SK-N-SH (cell line): ENCODE measurements around the gene KDELR1. TPM values are rescaled to one million over a fixed set of nuclear protein-coding genes. Genes with fewer than 3 reads are reported as not detected.

Experiments used
- CTCF ChIA-PET: fragments of 300-600, 350-600 bp; formaldehyde crosslinking; extraction: SDS; loops from one replicate; lab custom pipeline; 2021; lab: Yijun Ruan, JAX
- POLR2A ChIA-PET: fragments of 350-600 bp; sonication (Branson Sonifier 250); formaldehyde crosslinking; extraction: SDS; loops from one replicate; lab custom pipeline; 2020; ENCODE audit warnings: antibody characterized with exemption, inconsistent platforms; lab: Yijun Ruan, JAX
- DNase-seq: peaks from one replicate; pipeline ENCODE4 v3.0.0; 2012
- H2AFZ ChIP-seq: fragments of 200-600 bp; sonication (generic); 2 replicates; pipeline ENCODE4 v1.8.1; 2016; ENCODE audit warnings: antibody characterized with exemption, mild to moderate bottlenecking, low read depth
- H3F3A ChIP-seq: fragments of 200-600 bp; sonication (generic); replicated peaks from 2 replicates; pipeline ENCODE3; 2016; ENCODE audit warnings: antibody characterized with exemption, mild to moderate bottlenecking; ENCODE audit not compliant: insufficient read depth
- H3K27ac ChIP-seq, 2 experiments: fragments of 200-500 bp in 1 of 2; fragments of 200-600 bp in 1 of 2; sonication (Bioruptor generic) in 1 of 2; sonication (generic), shearing (Covaris generic) in 1 of 2; 2 replicates each; pipeline versions ENCODE4 v1.5.1 to v1.6.1; 2014 to 2016; ENCODE audit warnings: low read depth in 2 of 2, inconsistent platforms in 1 of 2, low read length in 1 of 2, mild to moderate bottlenecking in 1 of 2, mixed read lengths in 1 of 2
- H3K27me3 ChIP-seq: fragments of 200-600 bp; sonication (generic), shearing (Covaris generic); 2 replicates; pipeline ENCODE4 v1.6.1; 2016; ENCODE audit warnings: mixed run types; ENCODE audit not compliant: insufficient read depth
- H3K36me3 ChIP-seq, 2 experiments: fragments of 200-500 bp in 1 of 2; fragments of 200-600 bp in 1 of 2; sonication (Bioruptor generic) in 1 of 2; sonication (generic) in 1 of 2; replicated peaks in 1 of 2; 2 replicates each; pipeline versions ENCODE3 to v1.5.1; 2014 to 2016; ENCODE audit warnings: low read length in 1 of 2, mild to moderate bottlenecking in 1 of 2; ENCODE audit not compliant: insufficient read depth in 2 of 2, control insufficient read depth in 1 of 2
- H3K4me1 ChIP-seq, 2 experiments: fragments of 200-500 bp in 1 of 2; fragments of 200-600 bp in 1 of 2; sonication (Bioruptor generic) in 1 of 2; sonication (generic), shearing (Covaris generic) in 1 of 2; 2 replicates each; pipeline versions ENCODE4 v1.5.1 to v1.6.1; 2014 to 2016; ENCODE audit warnings: low read depth in 1 of 2, low read length in 1 of 2, mixed run types in 1 of 2; ENCODE audit not compliant: insufficient read depth in 2 of 2, control insufficient read depth in 1 of 2
- H3K4me2 ChIP-seq: fragments of 200-600 bp; sonication (generic), shearing (Covaris generic); 2 replicates; pipeline ENCODE4 v1.6.1; 2017; ENCODE audit warnings: mixed run types
- H3K4me3 ChIP-seq, 2 experiments: fragments of 200-500 bp in 1 of 2; fragments of 200-600 bp in 1 of 2; sonication (Bioruptor generic) in 1 of 2; sonication (generic), shearing (Covaris generic) in 1 of 2; 2 replicates each; pipeline versions ENCODE4 v1.5.1 to v1.8.1; 2014 to 2016; ENCODE audit warnings: low read depth in 2 of 2, inconsistent platforms in 1 of 2, low read length in 1 of 2, mild to moderate bottlenecking in 1 of 2, mixed read lengths in 1 of 2, moderate library complexity in 1 of 2
- H3K79me2 ChIP-seq: fragments of 200-600 bp; sonication (generic); 2 replicates; pipeline ENCODE4 v1.8.1; 2017; ENCODE audit warnings: mild to moderate bottlenecking; ENCODE audit not compliant: insufficient read depth
- H3K9ac ChIP-seq: fragments of 200-600 bp; sonication (generic); 2 replicates; pipeline ENCODE4 v1.6.1; 2017; ENCODE audit warnings: mixed run types
- H3K9me2 ChIP-seq: fragments of 200-600 bp; sonication (generic); 2 replicates; pipeline ENCODE4 v1.6.1; 2017; ENCODE audit warnings: mixed run types
- H3K9me3 ChIP-seq: fragments of 200-600 bp; sonication (generic); 2 replicates; pipeline ENCODE4 v1.6.1; 2017; ENCODE audit warnings: mixed run types, mild to moderate bottlenecking, moderate library complexity
- H4K20me1 ChIP-seq: fragments of 200-600 bp; sonication (generic); 2 replicates; pipeline ENCODE4 v1.6.1; 2017; ENCODE audit warnings: mild to moderate bottlenecking, mixed run types; ENCODE audit not compliant: insufficient read depth
- CHD2 ChIP-seq: fragments of 150-350 bp; IDR thresholded peaks from 2 replicates; pipeline ENCODE4 v1.6.1; 2018; ENCODE audit warnings: low read length; ENCODE audit not compliant: partially characterized antibody
- EP300 ChIP-seq, 2 experiments: IDR thresholded peaks; 2 replicates each; pipeline versions ENCODE4 v1.4.0 to v1.6.1; 2012; ENCODE audit warnings: borderline replicate concordance in 1 of 2, low read depth in 1 of 2, low read length in 1 of 2
- FOSL2 ChIP-seq: IDR thresholded peaks from 2 replicates; pipeline ENCODE4 v1.4.0; 2012; ENCODE audit warnings: low read depth, mild to moderate bottlenecking, moderate library complexity, borderline replicate concordance
- FOXM1 ChIP-seq: IDR thresholded peaks from 2 replicates; pipeline ENCODE4 v1.4.0; 2012; ENCODE audit warnings: low read depth, mild to moderate bottlenecking
- GATA2 ChIP-seq: sonication (generic); formaldehyde crosslinking; IDR thresholded peaks from 2 replicates; pipeline ENCODE4 v1.5.0; 2020; ENCODE audit warnings: mild to moderate bottlenecking, missing genetic modification reagents
- MAX ChIP-seq: IDR thresholded peaks from 2 replicates; pipeline ENCODE4 v1.4.0; 2012; ENCODE audit warnings: low read depth
- MEF2A ChIP-seq: IDR thresholded peaks from 2 replicates; pipeline ENCODE4 v1.4.0; 2012; ENCODE audit warnings: low read depth, borderline replicate concordance
- MXI1 ChIP-seq: IDR thresholded peaks from 2 replicates; pipeline ENCODE4 v1.6.1; 2012; ENCODE audit warnings: mild to moderate bottlenecking, low read depth, low read length, improper control_type of control experiment
- NFIC ChIP-seq: IDR thresholded peaks from 2 replicates; pipeline ENCODE4 v1.4.0; 2012; ENCODE audit warnings: borderline replicate concordance
- NRF1 ChIP-seq: IDR thresholded peaks from 2 replicates; pipeline ENCODE4 v1.6.1; 2012; ENCODE audit warnings: low read depth, mild to moderate bottlenecking, low read length
- RAD21 ChIP-seq: IDR thresholded peaks from 2 replicates; pipeline ENCODE4 v1.6.1; 2012; ENCODE audit warnings: mild to moderate bottlenecking, low read length
- SIN3A ChIP-seq: IDR thresholded peaks from 2 replicates; pipeline ENCODE4 v1.6.1; 2012; ENCODE audit warnings: low read depth, mild to moderate bottlenecking, low read length, moderate library complexity, borderline replicate concordance
- SMC3 ChIP-seq: IDR thresholded peaks from 2 replicates; pipeline ENCODE4 v1.6.1; 2012; ENCODE audit warnings: low read depth, low read length, improper control_type of control experiment
- TEAD4 ChIP-seq: IDR thresholded peaks from 2 replicates; pipeline ENCODE4 v1.4.0; 2012; ENCODE audit warnings: mild to moderate bottlenecking, borderline replicate concordance; ENCODE audit not compliant: insufficient read depth
- USF1 ChIP-seq: IDR thresholded peaks from 2 replicates; pipeline ENCODE4 v1.4.0; 2012; ENCODE audit warnings: low read depth, borderline replicate concordance
- USF2 ChIP-seq: fragments of 150-350 bp; IDR thresholded peaks from 2 replicates; pipeline ENCODE4 v1.6.1; 2017; ENCODE audit warnings: antibody characterized with exemption, low read length, low read depth, borderline replicate concordance
- YY1 ChIP-seq: IDR thresholded peaks from 2 replicates; pipeline ENCODE4 v1.4.0; 2012; ENCODE audit warnings: low read depth, mild to moderate bottlenecking
- WGBS: methylation state at CpG from one replicate; pipeline ENCODE4 v1.1.6; 2017; ENCODE audit warnings: low lambda C conversion rate; 5-methylcytosine and 5-hydroxymethylcytosine counted together
- polyA plus RNA-seq, 3 experiments: library from polyadenylated mRNA; depleted of rRNA; stranded (reverse); fragments of >200 nt; gene quantifications; 2 replicates each; pipeline ENCODE4 v1.2.3, GENCODE V29; 2012

The KDELR1 gene
- polyA plus RNA-seq, 1 of the 3 experiments (the other 2 are of a cell fraction): 138 TPM

DNA sequence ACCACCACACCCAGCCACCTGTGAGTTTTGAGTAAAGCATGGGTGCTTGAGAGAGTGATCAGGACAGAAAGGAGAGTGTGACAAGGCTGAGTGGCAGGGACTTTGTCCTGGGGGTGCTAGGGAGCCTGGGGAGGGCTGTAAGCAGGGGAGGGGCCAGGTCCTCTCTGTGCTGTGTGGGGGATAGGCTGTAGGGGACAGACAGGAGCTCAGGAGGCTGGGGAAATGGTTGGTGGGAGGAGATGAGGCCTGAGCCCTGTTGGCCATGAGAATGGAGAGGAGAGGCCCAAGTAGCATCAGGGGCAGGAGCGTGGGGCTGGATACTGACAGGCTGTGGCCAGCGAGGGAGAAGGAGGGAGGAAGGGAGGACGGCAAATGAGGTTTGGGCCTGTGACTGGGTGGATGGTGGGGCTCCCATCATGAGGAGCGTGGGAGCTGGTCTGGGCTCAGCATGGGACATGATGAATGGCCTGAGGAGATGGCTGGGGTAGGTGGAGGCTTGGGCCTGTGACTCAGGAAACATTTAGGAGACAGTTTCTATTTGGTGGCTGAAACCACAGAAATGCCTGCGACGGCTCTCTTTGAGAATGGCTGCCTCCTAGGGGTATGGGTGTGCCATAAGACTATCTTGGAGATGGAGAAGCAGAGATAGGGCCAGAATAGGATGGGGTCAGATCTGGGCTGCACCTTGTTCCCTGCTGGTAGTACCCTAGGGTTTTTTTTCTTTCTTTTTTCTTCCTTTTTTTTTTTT lies 27.1 kb upstream of the KDELR1 start:
- Histone ChIP-seq H3K4me1 (no peaks in the 10 kb centered on the region; a peak in 1 of 4 replicates), H3K9ac (no peak overlapping the region), H3K4me3 (no peak overlapping the region), H3F3A (peaks cover 8% of the 10 kb centered on the region), H4K20me1 (no peaks in the 10 kb centered on the region), H3K27ac (no peak overlapping the region), H3K9me3 (no peaks in the 10 kb centered on the region), H3K9me2 (no peaks in the 10 kb centered on the region), H3K4me2 (no peak overlapping the region), H2AFZ (no peak overlapping the region), H3K27me3 (no peaks in the 10 kb centered on the region), H3K79me2 (no peaks in the 10 kb centered on the region), H3K36me3 (no peaks in the 10 kb centered on the region)
- 93% methylated on average over 4 of the region's 6 CpGs for WGBS
- TF ChIP-seq TEAD4: no peak
- TF ChIP-seq MXI1: no peak
- TF ChIP-seq FOSL2: no peak
- TF ChIP-seq SIN3A: no peak
- no peak for TF ChIP-seq USF2
- TF ChIP-seq MEF2A: no peak
- no peak for TF ChIP-seq NFIC
- TF ChIP-seq SMC3: no peak
- CTCF ChIA-PET: interaction anchor here (1.6 kb wide), 1 partner anchor 72 kb away, joined by 4 read pairs; no protein-coding TSS in a partner anchor
- DNase-seq: no peak
- POLR2A ChIA-PET: interaction anchor here (0.6 to 0.9 kb wide), 2 partner anchors 58 to 1571 kb away, joined by 3 to 4 read pairs; no protein-coding TSS in a partner anchor

GRCh38 chr19:48417421-48417820 lies 26.1 kb upstream of the KDELR1 start:
- DNase-seq: no peak
- H3K9ac ChIP-seq: no peak overlapping the region
- no peak overlapping the region for H2AFZ ChIP-seq
- H4K20me1 ChIP-seq: no peaks in the 10 kb centered on the region
- ChIA-PET CTCF (interaction anchor here (0.9 kb wide), 1 partner anchor 36 kb away, joined by 3 read pairs; no protein-coding TSS in a partner anchor), POLR2A (no interaction called here)
- no peak overlapping the region for H3K4me2 ChIP-seq
- H3K9me2 ChIP-seq: no peaks in the 10 kb centered on the region
- no peak overlapping the region for H3K4me3 ChIP-seq
- 92% methylated on average over 7 of the region's 7 CpGs for WGBS
- H3K9me3 ChIP-seq: no peaks in the 10 kb centered on the region
- TF ChIP-seq YY1 (no peak), FOXM1 (no peak), EP300 (IDR thresholded peaks at IDR 0.05; ENCODE audit: borderline replicate concordance in 1 of 2, low read depth in 1 of 2, low read length in 1 of 2) (no peak), GATA2 (no peak), MAX (no peak), RAD21 (no peak), NRF1 (no peak), MXI1 (no peak), TEAD4 (no peak), CHD2 (no peak), SIN3A (no peak), USF1 (no peak)
- no peaks in the 10 kb centered on the region for H3F3A ChIP-seq
- H3K27ac ChIP-seq: no peak overlapping the region
- H3K36me3 ChIP-seq: no peaks in the 10 kb centered on the region
- H3K4me1 ChIP-seq: no peaks in the 10 kb centered on the region; a peak in 1 of 4 replicates
- H3K79me2 ChIP-seq: no peaks in the 10 kb centered on the region
- H3K27me3 ChIP-seq: no peaks in the 10 kb centered on the region
